H1 (cell line): ENCODE data around the gene LYRM4.

ENCODE experiments used
- BACH1 ChIP-seq: IDR thresholded peaks from 2 replicates; pipeline ENCODE4 v1.6.1; 2012; ENCODE audit warnings: low read length, improper control_type of control experiment
- CEBPB ChIP-seq: IDR thresholded peaks from 2 replicates; pipeline ENCODE4 v1.6.1; 2012; ENCODE audit warnings: low read depth, low read length
- CHD2 ChIP-seq: IDR thresholded peaks from 2 replicates; pipeline ENCODE4 v1.6.1; 2012; ENCODE audit warnings: low read length, improper control_type of control experiment
- EP300 ChIP-seq, 2 experiments: IDR thresholded peaks; 1 replicate in 1 of 2; 2 replicates in 1 of 2; pipeline ENCODE4 v1.6.1; 2011 to 2012; ENCODE audit warnings: low read depth in 2 of 2, low read length in 2 of 2, mild to moderate bottlenecking in 2 of 2, borderline replicate concordance in 1 of 2, inconsistent platforms in 1 of 2, moderate library complexity in 1 of 2
- EZH2 ChIP-seq: fragments of 200-600 bp; sonication (generic); IDR thresholded peaks from 2 replicates; pipeline ENCODE4 v1.7.1; 2012; ENCODE audit warnings: low read depth, mild to moderate bottlenecking, moderate library complexity, low read length, inconsistent platforms; ENCODE audit not compliant: severe bottlenecking
- JUND ChIP-seq: IDR thresholded peaks from 2 replicates; pipeline ENCODE4 v1.6.1; 2011; ENCODE audit warnings: mild to moderate bottlenecking, improper control_type of control experiment, low read length
- MAX ChIP-seq: IDR thresholded peaks from 2 replicates; pipeline ENCODE4 v1.6.1; 2012; ENCODE audit warnings: inconsistent platforms
- POLR2A ChIP-seq, 2 experiments: IDR thresholded peaks; 1 replicate in 1 of 2; 2 replicates in 1 of 2; pipeline ENCODE4 v1.6.1; 2011; ENCODE audit warnings: low read depth in 2 of 2, low read length in 2 of 2, mild to moderate bottlenecking in 2 of 2; ENCODE audit errors: control extremely low read depth in 1 of 2
- POLR2AphosphoS5 ChIP-seq: IDR thresholded peaks from 2 replicates; pipeline ENCODE4 v1.6.1; 2011; ENCODE audit warnings: low read depth, low read length
- RAD21 ChIP-seq, 2 experiments: IDR thresholded peaks in 1 of 2; conservative IDR thresholded peaks in 1 of 2; 2 replicates each; pipeline ENCODE4 v1.6.1; 2011; ENCODE audit warnings: low read depth in 2 of 2, low read length in 2 of 2, improper control_type of control experiment in 1 of 2, inconsistent platforms in 1 of 2, mild to moderate bottlenecking in 1 of 2, moderate library complexity in 1 of 2
- SRF ChIP-seq: IDR thresholded peaks from 2 replicates; pipeline ENCODE4 v1.6.1; 2011; ENCODE audit warnings: mild to moderate bottlenecking, low read depth, low read length, moderate library complexity
- SUZ12 ChIP-seq: fragments of 200-600 bp; sonication (generic); IDR thresholded peaks from 2 replicates; pipeline ENCODE4 v1.6.1; 2012; ENCODE audit warnings: mild to moderate bottlenecking, inconsistent platforms, low read length, moderate library complexity, mixed read lengths
- TF ChIP-seq, protein P1 (sequence below), 3 experiments: IDR thresholded peaks; 1 replicate in 2 of 3; 2 replicates in 1 of 3; pipeline versions ENCODE4 v1.5.1 to v1.6.1; 2011; ENCODE audit warnings: low read length in 3 of 3, mild to moderate bottlenecking in 3 of 3, inconsistent platforms in 2 of 3, low read depth in 1 of 3, moderate library complexity in 1 of 3; ENCODE audit not compliant: insufficient read depth in 1 of 3; ENCODE audit errors: control extremely low read depth in 1 of 3
- TF ChIP-seq, protein P2 (sequence below): IDR thresholded peaks from 2 replicates; pipeline ENCODE4 v1.6.1; 2012; ENCODE audit warnings: low read length, inconsistent platforms

GRCh38 chr6:5215159-5215558 is 45.6 kb downstream of the LYRM4 start:
- no peak for TF ChIP-seq RAD21 (IDR thresholded peaks at IDR 0.05 in 1 of 2, conservative IDR thresholded peaks at IDR 0.05 in 1 of 2; ENCODE audit: low read depth in 2 of 2, low read length in 2 of 2)
- no peak for TF ChIP-seq POLR2AphosphoS5
- no peak for TF ChIP-seq CEBPB
- TF ChIP-seq POLR2A (IDR thresholded peaks at IDR 0.05; ENCODE audit: control extremely low read depth in 1 of 2, low read depth in 2 of 2, low read length in 2 of 2): no peak
- TF ChIP-seq, protein P1, sequence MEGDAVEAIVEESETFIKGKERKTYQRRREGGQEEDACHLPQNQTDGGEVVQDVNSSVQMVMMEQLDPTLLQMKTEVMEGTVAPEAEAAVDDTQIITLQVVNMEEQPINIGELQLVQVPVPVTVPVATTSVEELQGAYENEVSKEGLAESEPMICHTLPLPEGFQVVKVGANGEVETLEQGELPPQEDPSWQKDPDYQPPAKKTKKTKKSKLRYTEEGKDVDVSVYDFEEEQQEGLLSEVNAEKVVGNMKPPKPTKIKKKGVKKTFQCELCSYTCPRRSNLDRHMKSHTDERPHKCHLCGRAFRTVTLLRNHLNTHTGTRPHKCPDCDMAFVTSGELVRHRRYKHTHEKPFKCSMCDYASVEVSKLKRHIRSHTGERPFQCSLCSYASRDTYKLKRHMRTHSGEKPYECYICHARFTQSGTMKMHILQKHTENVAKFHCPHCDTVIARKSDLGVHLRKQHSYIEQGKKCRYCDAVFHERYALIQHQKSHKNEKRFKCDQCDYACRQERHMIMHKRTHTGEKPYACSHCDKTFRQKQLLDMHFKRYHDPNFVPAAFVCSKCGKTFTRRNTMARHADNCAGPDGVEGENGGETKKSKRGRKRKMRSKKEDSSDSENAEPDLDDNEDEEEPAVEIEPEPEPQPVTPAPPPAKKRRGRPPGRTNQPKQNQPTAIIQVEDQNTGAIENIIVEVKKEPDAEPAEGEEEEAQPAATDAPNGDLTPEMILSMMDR (IDR thresholded peaks at IDR 0.05; ENCODE audit: control extremely low read depth in 1 of 3, insufficient read depth in 1 of 3, low read depth in 1 of 3, low read length in 3 of 3): no peak
- TF ChIP-seq EZH2: no peak
- no peak for TF ChIP-seq JUND
- TF ChIP-seq CHD2: no peak
- no peak for TF ChIP-seq SUZ12
- TF ChIP-seq, protein P2, sequence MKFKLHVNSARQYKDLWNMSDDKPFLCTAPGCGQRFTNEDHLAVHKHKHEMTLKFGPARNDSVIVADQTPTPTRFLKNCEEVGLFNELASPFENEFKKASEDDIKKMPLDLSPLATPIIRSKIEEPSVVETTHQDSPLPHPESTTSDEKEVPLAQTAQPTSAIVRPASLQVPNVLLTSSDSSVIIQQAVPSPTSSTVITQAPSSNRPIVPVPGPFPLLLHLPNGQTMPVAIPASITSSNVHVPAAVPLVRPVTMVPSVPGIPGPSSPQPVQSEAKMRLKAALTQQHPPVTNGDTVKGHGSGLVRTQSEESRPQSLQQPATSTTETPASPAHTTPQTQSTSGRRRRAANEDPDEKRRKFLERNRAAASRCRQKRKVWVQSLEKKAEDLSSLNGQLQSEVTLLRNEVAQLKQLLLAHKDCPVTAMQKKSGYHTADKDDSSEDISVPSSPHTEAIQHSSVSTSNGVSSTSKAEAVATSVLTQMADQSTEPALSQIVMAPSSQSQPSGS: no peak
- no peak for TF ChIP-seq SRF
- no peak for TF ChIP-seq BACH1
- TF ChIP-seq MAX: no peak
- no peak for TF ChIP-seq EP300 (IDR thresholded peaks at IDR 0.05; ENCODE audit: borderline replicate concordance in 1 of 2, low read depth in 2 of 2, low read length in 2 of 2)
